Fibroblast of skin of back (primary cell): ENCODE measurements around the gene DGKI.

Experiments used
- DNase-seq: peaks from one replicate; pipeline ENCODE4 v3.0.0-alpha.2; 2013

DGKI gene

DNA sequence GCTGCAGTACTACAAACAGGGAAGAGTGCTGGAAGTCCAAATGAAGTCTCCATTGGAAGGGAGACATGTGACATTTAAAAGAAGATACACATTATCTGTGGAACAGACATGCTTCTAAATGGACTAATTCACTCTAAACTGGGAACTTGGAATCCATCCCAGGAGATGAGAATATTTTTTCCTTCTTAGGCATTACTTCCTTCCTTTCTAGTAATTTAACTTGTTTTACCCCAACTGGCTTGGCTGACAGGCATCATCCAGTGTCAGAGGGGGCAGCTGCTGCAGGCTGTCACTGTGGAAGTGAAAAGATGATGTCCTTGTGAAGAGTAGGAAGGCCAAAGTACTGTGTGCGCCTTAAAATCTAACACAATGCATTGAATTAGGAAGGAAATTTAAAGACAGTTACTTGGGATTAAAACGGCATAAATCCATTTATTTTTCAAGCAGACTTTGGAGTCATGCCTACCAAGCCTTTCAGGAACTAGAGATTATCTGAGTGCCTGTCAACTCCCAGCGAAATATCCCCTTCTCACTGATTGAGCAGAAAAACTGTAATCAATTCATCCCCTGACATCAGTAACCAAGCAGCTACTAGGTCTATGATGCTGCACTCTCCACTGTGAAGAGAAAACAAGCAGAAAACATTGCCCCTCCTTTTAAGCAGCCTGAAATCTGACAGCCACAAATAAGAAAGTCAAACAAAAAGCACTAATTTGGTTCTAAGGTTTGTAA, 161.2 kb downstream of the DGKI start:
- no peak for DNase-seq

- no peak for DNase-seq
Observed at GRCh38 chr7:137684776-137685175, 162.0 kb downstream of the DGKI start.

DNA sequence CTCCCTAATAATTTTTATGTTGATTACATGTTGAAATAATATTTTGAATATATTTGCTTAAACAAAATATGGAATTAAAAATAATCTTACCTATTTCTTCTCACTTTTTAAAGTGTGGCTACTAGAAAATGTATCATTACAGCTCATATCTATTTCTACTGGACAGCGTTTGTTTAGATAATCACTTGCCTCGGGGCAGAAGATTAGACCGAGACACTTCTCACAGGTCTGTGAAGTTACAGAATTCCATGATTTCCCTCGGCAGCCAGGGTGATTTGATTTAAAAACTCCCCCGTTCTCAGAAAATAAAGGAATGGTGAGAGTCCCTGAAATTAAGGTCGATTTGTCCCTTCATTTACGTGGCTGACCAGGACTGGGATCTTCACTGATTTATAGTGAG, 162.5 kb downstream of the DGKI start:
- DNase-seq: no peak

DNA sequence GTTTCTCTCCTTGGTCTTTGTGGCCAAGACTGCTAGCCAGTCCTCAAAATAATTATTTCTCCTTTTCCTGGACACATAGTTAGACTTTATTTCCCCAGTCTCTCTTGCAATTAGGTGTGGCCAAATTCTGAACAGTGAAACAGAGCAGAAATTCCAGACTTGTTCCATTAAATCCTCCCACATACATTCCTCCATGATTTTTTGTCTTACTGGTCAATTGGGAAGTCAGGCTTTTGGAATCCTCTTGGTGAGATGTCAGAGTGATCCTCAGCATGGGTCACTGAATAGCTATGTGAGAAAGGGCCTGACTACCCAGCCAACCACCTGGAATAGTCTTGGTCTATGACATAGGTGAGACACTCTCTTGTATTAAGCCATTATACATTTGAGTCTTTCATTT, 164.2 kb downstream of the DGKI start:
- DNase-seq: peak; percentile 81

DNA sequence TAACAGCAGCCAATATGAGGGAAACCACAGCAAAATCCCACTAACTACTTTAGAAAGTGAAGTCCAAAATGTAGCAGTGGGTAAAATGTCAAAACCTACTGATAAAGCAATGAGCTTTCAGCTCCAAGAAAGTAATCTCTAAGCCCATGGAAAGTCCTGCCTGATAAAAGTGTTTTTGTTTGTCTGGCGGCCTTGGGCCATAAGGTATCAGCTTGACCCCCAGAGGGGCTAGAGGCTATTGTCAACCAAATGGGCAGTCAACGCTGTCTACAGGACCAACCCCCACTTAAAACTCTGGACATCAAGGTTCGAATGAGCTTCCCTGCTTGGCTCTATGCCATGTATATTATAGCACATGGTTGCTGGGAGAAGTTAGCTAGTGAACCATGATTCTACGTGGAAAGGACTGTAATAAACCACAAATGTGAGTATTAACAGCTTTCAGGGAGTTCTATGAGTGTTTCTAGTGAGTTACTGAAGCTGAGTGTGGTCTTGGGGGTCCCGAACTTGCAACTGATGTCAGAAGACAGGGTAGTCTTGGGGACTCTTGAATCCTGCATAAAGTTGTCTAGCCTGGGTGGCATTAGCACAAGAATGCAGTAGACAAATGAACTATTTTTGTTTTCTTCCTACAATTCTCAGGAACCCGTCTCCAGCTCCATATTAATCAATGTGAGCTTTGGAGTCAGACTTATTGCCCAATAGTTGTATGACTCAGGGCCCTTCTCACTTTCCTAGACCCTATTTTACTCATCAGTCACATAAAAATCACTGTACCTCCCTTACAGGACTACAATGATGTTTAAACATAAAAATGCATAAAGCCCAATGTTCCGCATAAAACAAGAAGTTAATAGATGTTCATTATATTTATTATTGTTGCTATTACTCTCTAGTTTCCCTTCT, 164.9 kb downstream of the DGKI start:
- DNase-seq: peak; percentile 86

DNA sequence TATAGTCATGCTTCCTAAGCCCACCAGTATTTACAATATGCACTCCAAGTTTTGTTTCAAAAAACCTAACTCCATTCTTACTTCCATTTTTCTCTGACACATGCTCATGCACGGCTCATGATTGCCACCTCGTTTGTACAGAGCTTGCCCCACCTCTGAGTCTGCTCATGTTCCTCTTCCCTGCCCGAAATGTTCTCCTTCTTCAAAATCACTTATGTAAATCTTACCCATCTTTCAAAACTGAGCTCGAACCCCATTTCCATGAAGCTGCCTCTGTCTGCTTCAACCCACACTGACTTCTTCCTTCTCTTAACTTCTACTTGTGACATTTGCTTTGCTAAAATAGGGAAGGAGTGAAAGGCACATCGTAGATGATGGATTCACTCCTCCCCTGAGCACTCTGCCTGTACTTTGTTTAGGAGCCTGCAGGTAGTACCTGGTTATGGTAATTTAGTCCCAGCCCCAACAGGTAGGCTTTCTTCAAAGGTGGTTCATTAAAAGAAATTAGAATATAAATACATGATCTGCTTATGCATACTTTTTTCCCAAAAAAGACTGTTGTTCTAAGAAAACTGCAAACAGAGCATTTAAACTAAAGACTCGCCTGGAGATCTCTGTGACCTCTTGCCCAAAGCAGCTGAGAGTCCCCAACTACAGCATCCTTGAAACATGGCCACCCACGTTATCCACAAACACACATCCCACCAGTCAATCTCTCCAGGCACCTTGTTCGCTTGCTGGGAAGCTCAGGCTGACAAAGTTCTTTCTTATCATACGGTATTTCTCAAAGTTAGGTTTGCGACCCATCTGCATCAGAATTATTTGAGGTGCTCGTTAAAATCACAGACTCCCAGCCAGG, 172.0 kb downstream of the DGKI start:
- no peak for DNase-seq

DNA sequence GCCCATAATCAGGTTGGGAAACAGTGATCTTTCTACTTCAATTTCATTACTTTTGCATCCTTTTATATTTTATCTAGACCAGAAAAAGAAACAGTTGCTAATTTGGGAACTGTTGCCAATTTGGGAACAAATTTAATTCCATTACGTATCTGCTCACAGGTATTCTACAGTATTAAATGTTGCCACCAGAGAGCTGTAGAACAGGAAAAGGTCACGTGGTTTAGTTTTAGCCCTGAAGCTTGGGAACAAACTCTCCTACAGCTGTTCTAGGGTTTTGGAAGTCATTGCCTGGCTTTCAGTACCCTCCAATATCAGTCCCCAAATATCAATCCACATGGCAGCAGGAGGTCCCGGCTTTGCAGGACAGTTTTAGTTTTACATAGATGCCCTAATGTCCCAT, 172.7 kb downstream of the DGKI start:
- DNase-seq: no peak

GRCh38 chr7:137671920-137672319, 174.9 kb downstream of the DGKI start:
- no peak for DNase-seq

DNA sequence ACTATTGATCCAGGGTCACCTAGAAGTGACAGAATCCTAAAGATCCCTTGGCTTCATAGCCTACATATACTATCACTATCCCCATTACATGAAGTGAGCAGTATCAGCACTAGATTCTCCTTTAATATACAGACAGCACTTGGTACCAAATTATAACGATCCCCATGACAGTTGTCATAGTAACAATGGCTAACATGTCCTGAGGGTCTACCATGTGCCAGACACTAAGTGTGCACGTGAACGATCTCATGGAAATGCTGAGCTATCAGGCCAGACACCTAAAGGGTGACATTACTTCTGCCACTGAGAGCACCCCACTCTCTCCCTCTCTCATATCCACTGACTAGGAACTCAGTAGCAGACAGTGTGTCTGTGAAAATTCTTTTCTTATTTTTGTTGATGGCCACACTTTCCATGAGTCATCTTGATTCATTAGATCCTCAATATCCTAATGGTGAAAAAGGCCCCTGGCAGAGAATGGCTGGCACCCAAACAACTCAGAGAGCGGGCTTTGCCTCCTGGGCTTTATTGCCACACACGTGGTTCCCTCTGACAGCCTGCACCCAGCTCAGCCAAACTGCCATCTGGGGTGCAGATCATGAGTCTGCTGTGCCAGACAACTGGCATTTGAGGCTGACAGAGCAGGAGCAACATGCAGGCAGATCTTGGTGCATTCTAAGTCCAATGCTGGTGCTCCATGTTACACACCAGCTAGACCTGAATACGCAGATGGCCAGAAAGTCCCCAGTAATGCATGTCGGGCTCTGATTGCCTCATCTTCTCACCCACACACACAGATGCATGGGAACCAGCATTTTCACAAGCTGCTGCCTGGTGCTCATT, 176.3 kb downstream of the DGKI start:
- peak; percentile 83 for DNase-seq

DNA sequence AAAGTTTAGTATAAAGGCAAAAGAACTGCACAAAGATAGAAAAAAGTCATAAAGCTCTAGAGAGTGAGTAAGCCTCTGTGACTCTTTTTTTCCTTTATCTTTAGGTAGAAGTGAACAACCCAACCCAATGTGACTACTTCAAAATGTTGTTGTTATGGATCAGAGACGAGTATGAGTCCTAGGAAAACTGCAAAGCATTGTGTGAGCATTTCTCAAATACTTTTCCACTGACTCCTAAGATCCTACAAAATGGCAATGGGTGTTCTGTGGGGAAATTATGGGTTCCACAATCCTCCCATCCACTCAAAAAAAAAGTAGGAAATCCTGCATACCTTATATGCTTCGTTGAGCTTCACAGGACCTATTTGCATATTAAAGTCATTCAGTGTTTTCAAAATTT, 177.1 kb downstream of the DGKI start:
- peak; percentile 88 for DNase-seq

DNA sequence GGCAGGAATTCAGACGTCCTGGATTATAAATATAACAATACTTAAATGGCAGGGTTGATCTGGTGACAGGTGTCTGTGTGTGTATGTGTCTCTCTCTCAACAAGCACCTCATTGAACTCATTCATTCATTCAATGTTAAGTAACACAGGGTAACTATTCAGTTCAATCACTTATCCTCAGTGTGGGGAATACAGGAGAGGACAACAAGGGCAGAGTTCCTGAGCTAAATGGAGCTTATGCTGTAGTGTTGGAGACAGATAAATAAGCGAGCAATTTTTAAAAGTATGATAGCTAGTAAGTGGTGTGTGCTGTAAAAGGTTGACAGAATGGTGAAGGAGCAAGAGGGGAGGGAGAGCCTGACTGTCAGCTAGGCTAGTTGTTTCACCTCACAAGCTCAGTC, 178.4 kb downstream of the DGKI start:
- DNase-seq: no peak

GRCh38 chr7:137667633-137668387, 179.0 kb downstream of the DGKI start:
- peak; percentile 96 for DNase-seq

- DNase-seq: no peak
Observed at GRCh38 chr7:137664846-137665245, 181.9 kb downstream of the DGKI start.

DNA sequence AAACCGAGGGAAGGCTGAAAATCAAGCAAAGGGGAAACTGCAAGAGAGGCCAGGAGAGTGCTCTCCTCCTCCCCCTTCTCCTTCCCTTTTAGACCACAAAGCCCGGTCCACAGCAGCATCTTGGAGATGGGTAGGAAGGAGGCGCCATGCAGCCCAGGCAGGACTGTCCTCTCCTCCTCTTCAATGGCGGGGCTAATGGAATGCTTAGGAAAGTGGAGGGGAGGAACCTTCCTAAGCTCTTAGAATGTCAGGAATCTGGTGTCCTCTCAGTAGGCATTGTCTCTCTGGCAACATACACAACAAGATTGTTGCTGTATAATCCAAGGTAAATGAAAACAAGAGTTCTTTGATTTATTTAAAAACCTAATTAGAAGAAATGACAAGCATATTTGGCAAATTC, 185.1 kb downstream of the DGKI start:
- DNase-seq: peak; percentile 44

DNA sequence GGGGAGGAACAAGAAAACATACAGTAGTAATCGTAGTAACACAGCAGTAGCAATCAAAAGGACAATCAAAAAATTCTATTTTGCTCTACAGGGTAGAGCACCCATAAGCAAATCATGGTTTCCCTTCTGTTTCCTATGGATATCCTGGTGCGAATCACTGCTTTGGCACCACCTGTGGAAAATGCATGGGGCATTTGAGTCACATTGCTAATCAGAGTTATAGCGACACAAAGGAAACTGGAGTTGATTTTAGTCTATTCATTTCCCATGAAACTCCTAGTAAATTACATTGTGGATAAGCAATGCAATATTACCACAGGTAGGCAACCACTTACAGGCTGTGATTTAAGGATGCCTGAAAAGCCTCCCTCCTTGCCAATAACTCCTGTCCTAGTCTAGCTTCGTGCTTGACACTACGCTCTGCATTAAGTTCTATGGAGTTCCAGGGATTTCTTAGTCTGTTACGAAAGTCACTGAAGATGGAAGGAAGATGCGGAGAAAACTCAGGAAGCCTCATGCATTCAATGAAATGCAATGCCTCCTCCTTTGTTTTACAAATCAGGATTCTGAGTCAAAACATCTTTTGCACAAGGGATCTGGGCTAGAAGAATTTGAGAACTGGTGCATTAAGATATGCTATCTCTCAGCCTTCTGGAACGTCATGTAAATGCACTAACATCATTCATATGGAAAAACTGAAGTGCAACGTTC, 188.4 kb downstream of the DGKI start:
- no peak for DNase-seq

- DNase-seq: no peak
Observed at GRCh38 chr7:137657476-137658189, 189.1 kb downstream of the DGKI start.

DNA sequence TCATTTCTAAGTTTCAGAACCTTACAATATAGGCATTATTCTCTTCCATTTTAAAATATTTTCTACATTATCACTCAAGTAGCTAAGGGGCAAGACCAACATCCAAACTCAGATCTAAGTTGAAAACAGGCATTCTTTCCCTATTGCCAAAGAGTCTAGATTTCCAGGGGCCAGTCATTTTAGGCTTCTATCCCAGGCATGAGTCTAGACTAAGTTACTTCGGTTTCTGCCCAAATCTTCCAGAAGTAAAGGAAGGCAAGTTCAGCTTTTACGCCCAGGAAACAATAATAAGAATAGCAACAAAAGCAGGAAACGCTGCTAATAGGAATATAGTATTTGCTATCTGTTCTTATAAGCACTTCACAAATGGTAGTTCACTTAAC, 189.9 kb downstream of the DGKI start:
- DNase-seq: no peak

- peak; percentile 76 for DNase-seq
Observed at GRCh38 chr7:137656227-137656849, 190.4 kb downstream of the DGKI start.

GRCh38 chr7:137655804-137656203, 191.0 kb downstream of the DGKI start:
- DNase-seq: no peak
